HG02884 (cell line): Measurements from ENCODE around the gene PER3.
"Not testable (repeated sequence)": the region's sequence is repeated elsewhere in the genome, so short reads cannot be mapped to it uniquely, and the experiment has no call there.

Experiments
- ATAC-seq: cut with Tn5 transposase; IDR thresholded peaks from one replicate; pipeline ENCODE4 v1.9.1; 2021; ENCODE audit warnings: mild to moderate bottlenecking, moderate library complexity; ENCODE audit not compliant: unreplicated experiment

Gene PER3

GRCh38 chr1:7778133-7778628, 5.9 kb upstream of the PER3 start:
- ATAC-seq, result no peak

DNA sequence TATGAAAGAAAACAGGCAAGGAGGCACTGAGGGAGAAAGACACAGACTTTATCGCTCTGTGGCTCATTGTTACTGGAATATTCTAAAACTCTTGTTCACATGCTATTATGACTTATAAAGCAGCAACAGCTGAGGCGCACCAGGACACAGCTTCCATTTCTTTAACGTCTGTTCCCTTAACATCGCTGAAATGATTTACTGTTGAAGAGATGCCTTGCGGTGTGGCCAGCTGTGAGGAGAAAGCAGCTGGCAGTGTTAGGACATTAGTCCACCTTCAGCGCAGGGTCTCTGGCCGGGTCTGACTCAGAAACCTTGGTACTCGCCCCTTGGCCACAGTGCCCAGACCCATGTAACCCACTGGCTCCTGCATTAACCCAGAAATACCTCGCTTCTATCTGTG, 3.1 kb upstream of the PER3 start:
- no peak for ATAC-seq

DNA sequence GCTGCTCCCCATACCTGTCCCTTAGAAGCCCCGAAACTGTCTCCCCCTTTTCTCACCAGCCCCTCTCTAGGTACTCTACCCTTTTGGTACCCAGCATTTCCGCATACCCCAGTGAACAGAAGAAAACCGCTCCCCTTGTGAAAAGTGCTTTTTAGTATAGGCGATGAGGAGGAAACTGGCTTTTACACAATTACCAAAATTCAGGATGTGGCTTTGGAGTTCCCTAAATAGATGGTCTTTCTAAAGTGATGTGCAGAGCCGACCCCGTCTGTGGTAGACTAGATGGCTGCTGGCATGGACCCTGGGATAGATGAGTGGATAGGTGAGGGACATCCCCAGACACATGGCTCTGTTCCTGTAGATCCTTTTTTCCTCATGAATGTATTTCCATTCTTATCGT, 2.6 kb upstream of the PER3 start:
- no peak for ATAC-seq

GRCh38 chr1:7781923-7782495, 2.1 kb upstream of the PER3 start:
- no peak for ATAC-seq

DNA sequence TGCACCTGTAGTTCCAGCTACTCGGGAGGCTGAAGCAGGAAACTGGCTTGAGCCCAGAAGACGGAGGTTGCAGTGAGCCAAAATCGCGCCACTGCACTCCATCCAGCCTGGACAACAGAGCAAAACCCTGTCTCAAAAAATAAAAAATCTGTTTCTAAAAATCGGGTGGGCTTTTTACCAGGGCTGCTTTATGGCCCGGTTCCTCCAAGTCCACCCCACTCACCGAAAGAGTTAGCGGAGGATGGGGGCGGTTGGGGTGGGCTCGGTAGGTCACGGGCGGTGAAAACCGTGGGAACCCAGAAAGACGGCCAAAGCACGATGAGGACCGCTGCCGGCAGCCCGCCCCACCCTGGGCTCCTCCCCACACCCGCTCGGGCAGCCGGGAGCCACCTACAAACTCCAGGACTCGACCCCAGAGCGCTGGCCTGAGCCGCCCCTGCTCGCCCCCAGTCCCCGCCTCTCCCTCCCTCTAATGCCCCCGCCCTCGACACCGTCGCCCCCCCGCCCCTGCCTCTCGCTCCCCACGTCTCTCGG, 846 bp upstream of the PER3 start:
- ATAC-seq, result no peak

DNA sequence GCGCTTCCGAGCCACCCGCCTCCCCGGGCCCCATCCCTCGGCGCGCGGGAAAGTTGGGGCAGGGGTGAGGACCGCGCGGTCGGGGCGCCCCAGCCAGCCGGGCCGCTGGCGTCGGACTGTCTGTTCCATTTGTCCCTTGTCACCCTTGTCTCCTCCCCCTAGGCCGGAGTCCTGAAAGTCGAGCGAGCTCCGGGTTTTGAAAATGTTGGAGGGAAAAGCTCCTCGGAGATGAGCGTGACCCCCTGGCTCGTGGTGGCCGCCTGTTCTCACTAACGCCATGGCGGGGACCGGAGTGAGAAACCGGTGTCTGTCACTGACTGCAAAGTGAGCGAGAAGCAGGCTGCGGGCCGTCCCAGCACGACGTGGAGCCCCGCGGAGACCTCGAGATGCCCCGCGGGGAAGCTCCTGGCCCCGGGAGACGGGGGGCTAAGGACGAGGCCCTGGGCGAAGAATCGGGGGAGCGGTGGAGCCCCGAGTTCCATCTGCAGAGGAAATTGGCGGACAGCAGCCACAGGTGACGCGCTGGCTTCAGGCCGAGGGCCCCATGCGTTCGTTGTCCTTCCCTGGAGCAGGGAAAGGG, 491 bp downstream of the PER3 start:
- no peak for ATAC-seq

DNA sequence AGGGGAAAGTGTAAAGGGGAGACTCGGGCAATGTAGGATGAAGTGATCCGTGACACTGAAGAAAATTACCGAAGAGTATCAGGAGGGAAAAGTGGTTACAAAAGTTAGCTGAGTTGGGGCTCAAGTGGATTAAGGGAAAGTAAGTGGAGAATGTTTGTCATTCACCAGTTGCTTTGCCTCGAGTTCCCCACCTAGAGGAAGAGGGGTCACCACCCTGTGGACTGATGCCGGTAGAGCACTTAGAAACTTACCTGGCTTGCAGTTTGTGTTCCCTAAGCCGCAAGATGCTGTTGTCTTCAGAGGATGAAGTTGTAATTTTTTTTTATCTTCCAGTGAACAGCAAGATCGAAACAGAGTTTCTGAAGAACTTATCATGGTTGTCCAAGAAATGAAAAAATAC, 1.0 kb downstream of the PER3 start:
- ATAC-seq, result no peak

- ATAC-seq, result no peak
Observed at GRCh38 chr1:7786795-7787194, 2.7 kb downstream of the PER3 start.

- ATAC-seq, result no peak
Observed at GRCh38 chr1:7789828-7790227, 5.7 kb downstream of the PER3 start.

GRCh38 chr1:7791027-7791426, 6.9 kb downstream of the PER3 start:
- not testable (repeated sequence) for ATAC-seq

GRCh38 chr1:7795406-7795805, 11.3 kb downstream of the PER3 start:
- no peak for ATAC-seq

GRCh38 chr1:7805460-7805859, 21.4 kb downstream of the PER3 start:
- no peak for ATAC-seq

DNA sequence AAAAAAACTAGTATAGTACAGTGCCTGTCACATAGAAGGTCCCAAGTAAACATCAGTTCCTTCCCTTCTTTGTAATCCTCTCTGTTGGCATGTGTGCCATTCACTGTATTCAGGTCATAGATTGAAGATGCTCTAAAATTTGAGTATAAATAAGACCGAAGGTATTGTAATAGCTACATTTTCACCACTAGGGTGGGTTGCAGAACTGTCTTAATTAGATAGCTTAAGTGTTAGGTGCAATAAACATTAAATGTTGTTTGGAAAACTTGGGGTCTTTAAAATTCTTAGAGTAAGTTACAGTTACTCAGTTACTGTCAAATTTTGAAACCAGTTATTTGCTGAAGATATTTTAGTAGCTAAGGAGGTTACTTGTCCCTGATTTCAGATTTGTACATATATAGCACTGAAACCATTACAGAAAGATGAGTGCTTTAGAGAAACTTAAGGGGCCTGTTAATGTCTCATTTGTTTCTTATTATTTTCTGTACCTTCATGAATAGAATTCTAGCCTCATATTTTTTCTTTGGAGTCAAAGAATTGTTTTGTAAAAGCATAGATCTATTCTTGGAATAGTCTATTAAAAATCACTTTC, 24.3 kb downstream of the PER3 start:
- no peak for ATAC-seq

GRCh38 chr1:7809742-7810141, 25.7 kb downstream of the PER3 start:
- no peak for ATAC-seq

- ATAC-seq, result no peak
Observed at GRCh38 chr1:7810395-7810794, 26.3 kb downstream of the PER3 start.

- no peak for ATAC-seq
Observed at GRCh38 chr1:7811476-7811875, 27.4 kb downstream of the PER3 start.

DNA sequence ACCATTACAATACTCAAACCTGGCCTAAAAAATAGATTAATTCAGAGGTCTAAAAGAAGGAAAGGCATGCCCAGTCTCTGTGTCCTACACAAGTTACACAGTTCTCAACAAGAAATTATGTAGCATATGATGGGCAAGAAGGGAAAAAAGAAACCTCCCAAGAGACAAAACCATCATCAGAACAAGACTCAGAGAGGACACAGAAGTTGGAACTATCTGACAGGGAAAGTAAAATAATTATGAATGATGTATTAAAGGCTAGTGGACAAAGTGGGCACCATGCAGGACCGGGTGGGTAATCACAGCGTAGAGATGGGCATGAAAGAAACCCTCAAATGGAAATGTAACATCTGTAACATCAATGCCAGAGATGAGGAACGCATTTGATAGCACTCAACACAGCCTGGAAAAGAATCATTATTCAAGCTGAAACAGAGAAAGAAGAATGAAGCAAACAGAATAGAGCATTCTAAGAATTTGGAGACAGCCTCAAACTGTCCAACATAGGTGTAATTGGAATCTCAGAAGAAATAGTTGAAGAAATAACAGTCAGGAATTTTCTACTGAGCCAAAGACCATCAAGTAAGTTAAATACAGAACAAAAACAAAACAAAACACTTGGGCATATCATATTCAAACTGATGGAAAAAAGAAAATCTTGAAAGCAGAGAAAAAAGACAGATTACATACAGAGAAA, 29.7 kb downstream of the PER3 start:
- no peak for ATAC-seq

GRCh38 chr1:7821282-7821681, 37.2 kb downstream of the PER3 start:
- no peak for ATAC-seq

- no peak for ATAC-seq
Observed at GRCh38 chr1:7824701-7825100, 40.6 kb downstream of the PER3 start.

DNA sequence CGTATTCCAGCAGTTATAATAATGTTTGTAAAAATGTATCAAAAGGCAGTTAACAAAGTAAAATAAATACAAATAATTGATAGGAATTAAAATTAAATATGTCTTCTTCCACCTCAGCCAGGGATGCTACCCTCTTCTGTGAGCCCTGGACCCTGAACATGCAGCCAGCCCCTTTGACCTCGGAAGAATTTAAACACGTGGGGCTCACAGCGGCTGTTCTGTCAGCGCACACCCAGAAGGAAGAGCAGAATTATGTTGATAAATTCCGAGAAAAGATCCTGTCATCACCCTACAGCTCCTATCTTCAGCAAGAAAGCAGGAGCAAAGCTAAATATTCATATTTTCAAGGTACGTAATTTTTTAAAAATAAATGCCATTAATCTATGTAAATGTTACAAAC, 42.3 kb downstream of the PER3 start:
- no peak for ATAC-seq

DNA sequence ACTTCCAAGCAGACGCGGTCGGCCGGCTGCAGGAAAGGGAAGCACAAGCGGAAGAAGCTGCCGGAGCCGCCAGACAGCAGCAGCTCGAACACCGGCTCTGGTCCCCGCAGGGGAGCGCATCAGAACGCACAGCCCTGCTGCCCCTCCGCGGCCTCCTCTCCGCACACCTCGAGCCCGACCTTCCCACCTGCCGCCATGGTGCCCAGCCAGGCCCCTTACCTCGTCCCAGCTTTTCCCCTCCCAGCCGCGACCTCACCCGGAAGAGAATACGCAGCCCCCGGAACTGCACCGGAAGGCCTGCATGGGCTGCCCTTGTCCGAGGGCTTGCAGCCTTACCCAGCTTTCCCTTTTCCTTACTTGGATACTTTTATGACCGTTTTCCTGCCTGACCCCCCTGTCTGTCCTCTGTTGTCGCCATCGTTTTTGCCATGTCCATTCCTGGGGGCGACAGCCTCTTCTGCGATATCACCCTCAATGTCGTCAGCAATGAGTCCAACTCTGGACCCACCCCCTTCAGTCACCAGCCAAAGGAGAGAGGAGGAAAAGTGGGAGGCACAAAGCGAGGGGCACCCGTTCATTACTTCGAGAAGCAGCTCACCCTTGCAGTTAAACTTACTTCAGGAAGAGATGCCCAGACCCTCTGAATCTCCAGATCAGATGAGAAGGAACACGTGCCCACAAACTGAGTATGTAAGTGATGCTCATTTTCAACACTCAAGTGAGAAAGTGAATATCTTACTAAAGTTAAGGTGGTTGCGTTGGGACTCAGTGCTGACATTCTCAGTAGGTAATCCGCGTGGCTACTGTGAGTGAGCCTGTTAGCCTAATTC, 43.2 kb downstream of the PER3 start:
- ATAC-seq, result no peak
